HG03469 (cell line): ENCODE data around the gene OR4D1.

Source experiments
- ATAC-seq: cut with Tn5 transposase; IDR thresholded peaks from one replicate; pipeline ENCODE4 v1.9.1; 2021; ENCODE audit warnings: mild to moderate bottlenecking, moderate library complexity, moderate number of reproducible peaks; ENCODE audit not compliant: unreplicated experiment

Gene OR4D1

GRCh38 chr17:58153046-58153445, 4.9 kb downstream of the OR4D1 start:
- no peak for ATAC-seq

GRCh38 chr17:58153671-58154070, 5.5 kb downstream of the OR4D1 start:
- no peak for ATAC-seq

- ATAC-seq: no peak
These were observed 8.9 kb downstream of the OR4D1 start for GRCh38 chr17:58156839-58157803.

- ATAC-seq: no peak
These were observed 10.0 kb downstream of the OR4D1 start for GRCh38 chr17:58158181-58158580.

GRCh38 chr17:58161566-58161965, 13.4 kb downstream of the OR4D1 start:
- ATAC-seq: no peak

GRCh38 chr17:58165981-58166380, 17.8 kb downstream of the OR4D1 start:
- ATAC-seq: no peak

- no peak for ATAC-seq
These were observed 18.5 kb downstream of the OR4D1 start, which contains the start of gene OR4D2 for GRCh38 chr17:58166682-58167081. Gene OR4D2, plus strand, starts transcription at chr17:58166982. Its CDS starts 2,674 bp downstream, at chr17:58169656.

- ATAC-seq: no peak
These were observed 22.4 kb downstream of the OR4D1 start for GRCh38 chr17:58170622-58171021.

GRCh38 chr17:58172369-58173071, 24.3 kb downstream of the OR4D1 start:
- ATAC-seq: no peak

- no peak for ATAC-seq
These were observed 26.7 kb downstream of the OR4D1 start for GRCh38 chr17:58174871-58175270.

- no peak for ATAC-seq
These were observed 28.0 kb downstream of the OR4D1 start for GRCh38 chr17:58176200-58176599.

GRCh38 chr17:58181796-58182195, 33.6 kb downstream of the OR4D1 start:
- ATAC-seq: no peak

GRCh38 chr17:58183514-58183913, 35.3 kb downstream of the OR4D1 start:
- ATAC-seq: no peak

- no peak for ATAC-seq
These were observed 36.3 kb downstream of the OR4D1 start for GRCh38 chr17:58184308-58184985.

GRCh38 chr17:58184986-58185761, 37.0 kb downstream of the OR4D1 start:
- no peak for ATAC-seq

GRCh38 chr17:58186591-58186990, 38.4 kb downstream of the OR4D1 start:
- no peak for ATAC-seq

- no peak for ATAC-seq
These were observed 38.9 kb downstream of the OR4D1 start for GRCh38 chr17:58187063-58187462.

- no peak for ATAC-seq
These were observed 39.5 kb downstream of the OR4D1 start for GRCh38 chr17:58187675-58188074.

GRCh38 chr17:58189436-58190146, 41.4 kb downstream of the OR4D1 start:
- ATAC-seq: no peak
